Transverse colon (tissue), 4 donors: ENCODE measurements around the gene DISP1. TPM values are rescaled to one million over a fixed set of nuclear protein-coding genes. Genes with fewer than 3 reads are reported as not detected.
A peak's percentile ranks its signal among the peaks of the same experiment; 100 is the strongest.

Source experiments
- DNase-seq: peaks from one replicate; pipeline ENCODE4 v3.0.0-alpha.2; 2019
- H3K27ac ChIP-seq, 4 donors: fragments of 200-600 bp; sonication (generic); 2 replicates each; pipeline ENCODE4 v1.5.1; 2016 to 2018; ENCODE audit warnings: inconsistent platforms in 4 of 4
- H3K27me3 ChIP-seq: fragments of 200-600 bp; sonication (generic); 2 replicates; pipeline ENCODE4 v1.5.1; 2017; ENCODE audit warnings: inconsistent platforms
- H3K36me3 ChIP-seq, 4 donors: fragments of 200-600 bp; sonication (generic); 2 replicates each; pipeline ENCODE4 v1.5.1; 2017 to 2019; ENCODE audit warnings: inconsistent platforms in 4 of 4
- H3K4me1 ChIP-seq, 4 donors: fragments of 200-600 bp; sonication (generic); 2 replicates each; pipeline ENCODE4 v1.5.1; 2017 to 2020; ENCODE audit warnings: inconsistent platforms in 4 of 4
- H3K4me3 ChIP-seq, 4 donors: fragments of 200-600 bp; sonication (generic); 1 replicate in 1 of 4; 2 replicates in 3 of 4; pipeline versions ENCODE4 v1.5.1 to v1.6.1; 2017 to 2019; ENCODE audit warnings: inconsistent platforms in 4 of 4
- H3K9me3 ChIP-seq, 2 donors: fragments of 200-600 bp; sonication (generic); 2 replicates each; pipeline ENCODE4 v1.5.1; 2017 to 2019; ENCODE audit warnings: inconsistent platforms in 2 of 2
- EP300 ChIP-seq: sonication (generic); formaldehyde crosslinking; IDR thresholded peaks from one replicate; pipeline ENCODE4 v1.6.1; 2017; ENCODE audit warnings: antibody characterized with exemption, low read depth
- POLR2A ChIP-seq: fragments of 450-650 bp; IDR thresholded peaks from one replicate; pipeline ENCODE4 v1.6.1; 2016; ENCODE audit warnings: antibody characterized with exemption, mild to moderate bottlenecking, moderate library complexity
- POLR2AphosphoS5 ChIP-seq, 3 donors: sonication (generic); formaldehyde crosslinking; IDR thresholded peaks; one replicate each; pipeline ENCODE4 v1.6.1; 2016; ENCODE audit warnings: antibody characterized with exemption in 3 of 3
- WGBS, 2 donors: methylation state at CpG; one replicate each; pipeline ENCODE4 v1.1.5; 2018; ENCODE audit warnings: low coverage in 1 of 2; 5-methylcytosine and 5-hydroxymethylcytosine counted together
- in situ Hi-C, 4 donors: fragments of 200-750 bp; cut with MboI; loops; one replicate each; pipeline versions ENCODE4 v1.15.0 to v1.15.1; 2017; ENCODE audit warnings: low sequenced_read_pairs in 3 of 4, low pct_ligation_motif_present in 1 of 4, low pct_unique_long_range_greater_than_20kb in 1 of 4
- intact Hi-C: fragments of 100-400 bp; cut with DNase I; formaldehyde crosslinking; loops from one replicate; pipeline ENCODE4 v1.15.1; 2023; ENCODE audit warnings: low total_unique reads
- total RNA-seq, 4 donors: library from RNA; depleted of rRNA; stranded (reverse); fragments of >200 nt; gene quantifications; one replicate each; pipeline ENCODE4 v1.1.0, GENCODE V29; 2016
- TF ChIP-seq, protein P1 (sequence below), 5 experiments: fragments of 200-600 bp in 3 of 5; fragments of 450-650 bp in 2 of 5; sonication (generic) in 3 of 5; IDR thresholded peaks; 1 replicate in 2 of 5; 2 replicates in 3 of 5; pipeline ENCODE4 v1.5.1; 2016 to 2017; ENCODE audit warnings: antibody characterized with exemption in 5 of 5, inconsistent platforms in 3 of 5, mild to moderate bottlenecking in 2 of 5, moderate library complexity in 1 of 5

DISP1 gene
- total RNA-seq, 4 donors from 2014 or later = 2.2 to 7.2 (median 5.6) TPM

DNA sequence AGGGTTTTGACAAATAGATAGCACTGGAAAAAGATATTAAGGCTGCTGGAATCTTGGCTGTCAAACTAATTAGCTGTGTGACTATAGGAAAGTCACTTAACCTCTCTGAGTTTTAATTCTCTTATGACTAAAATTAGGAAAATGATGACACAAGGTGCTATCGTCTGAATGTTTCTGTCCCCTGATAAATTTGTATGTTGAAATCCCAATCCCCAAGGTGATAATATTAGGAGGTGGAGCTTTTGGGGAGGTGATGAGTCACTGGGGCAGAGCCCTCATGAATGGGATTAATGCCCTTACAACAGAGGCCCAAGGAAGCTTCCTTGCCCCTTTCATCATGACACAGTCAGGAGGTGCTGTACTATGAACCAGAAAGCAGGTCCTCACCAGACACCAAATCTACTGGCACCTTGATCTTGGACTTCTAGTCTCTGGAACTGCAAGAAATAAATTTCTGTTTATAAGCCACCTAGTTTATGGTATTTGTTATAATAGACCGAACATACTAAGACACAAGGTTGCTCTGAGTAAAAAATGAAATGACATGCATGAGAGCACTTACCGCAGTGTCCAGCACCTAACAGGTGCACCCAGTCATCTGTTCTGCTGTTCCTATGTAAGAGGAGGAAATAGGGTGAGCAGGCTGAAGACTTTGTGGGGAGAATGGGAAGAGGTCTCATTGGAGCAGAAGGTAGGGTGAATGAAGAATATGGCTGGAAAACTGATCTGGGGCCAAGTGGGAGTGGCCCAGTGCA, 26.3 kb upstream of the DISP1 start:
- no peak overlapping the region for H3K4me3 ChIP-seq
- H3K27me3 ChIP-seq = peaks cover 4% of the 10 kb centered on the region
- no peak overlapping the region for H3K27ac ChIP-seq
- no peaks in the 10 kb centered on the region for H3K9me3 ChIP-seq
- TF ChIP-seq POLR2A (no peak), POLR2AphosphoS5 (IDR thresholded peaks at IDR 0.05) (no peak), EP300 (no peak)
- TF ChIP-seq, protein P1, sequence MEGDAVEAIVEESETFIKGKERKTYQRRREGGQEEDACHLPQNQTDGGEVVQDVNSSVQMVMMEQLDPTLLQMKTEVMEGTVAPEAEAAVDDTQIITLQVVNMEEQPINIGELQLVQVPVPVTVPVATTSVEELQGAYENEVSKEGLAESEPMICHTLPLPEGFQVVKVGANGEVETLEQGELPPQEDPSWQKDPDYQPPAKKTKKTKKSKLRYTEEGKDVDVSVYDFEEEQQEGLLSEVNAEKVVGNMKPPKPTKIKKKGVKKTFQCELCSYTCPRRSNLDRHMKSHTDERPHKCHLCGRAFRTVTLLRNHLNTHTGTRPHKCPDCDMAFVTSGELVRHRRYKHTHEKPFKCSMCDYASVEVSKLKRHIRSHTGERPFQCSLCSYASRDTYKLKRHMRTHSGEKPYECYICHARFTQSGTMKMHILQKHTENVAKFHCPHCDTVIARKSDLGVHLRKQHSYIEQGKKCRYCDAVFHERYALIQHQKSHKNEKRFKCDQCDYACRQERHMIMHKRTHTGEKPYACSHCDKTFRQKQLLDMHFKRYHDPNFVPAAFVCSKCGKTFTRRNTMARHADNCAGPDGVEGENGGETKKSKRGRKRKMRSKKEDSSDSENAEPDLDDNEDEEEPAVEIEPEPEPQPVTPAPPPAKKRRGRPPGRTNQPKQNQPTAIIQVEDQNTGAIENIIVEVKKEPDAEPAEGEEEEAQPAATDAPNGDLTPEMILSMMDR (IDR thresholded peaks at IDR 0.05) = no peak
- H3K4me1 ChIP-seq = peaks cover 0 to 4% (median 0%) of the 10 kb centered on the region in 4 donors
- intact Hi-C loops = no loop called here
- WGBS, 2 donors = 74 to 81% methylated on average over 3 of the region's 3 CpGs
- in situ Hi-C loops = no loop called here
- no peak for DNase-seq
- no peaks in the 10 kb centered on the region for H3K36me3 ChIP-seq

DNA sequence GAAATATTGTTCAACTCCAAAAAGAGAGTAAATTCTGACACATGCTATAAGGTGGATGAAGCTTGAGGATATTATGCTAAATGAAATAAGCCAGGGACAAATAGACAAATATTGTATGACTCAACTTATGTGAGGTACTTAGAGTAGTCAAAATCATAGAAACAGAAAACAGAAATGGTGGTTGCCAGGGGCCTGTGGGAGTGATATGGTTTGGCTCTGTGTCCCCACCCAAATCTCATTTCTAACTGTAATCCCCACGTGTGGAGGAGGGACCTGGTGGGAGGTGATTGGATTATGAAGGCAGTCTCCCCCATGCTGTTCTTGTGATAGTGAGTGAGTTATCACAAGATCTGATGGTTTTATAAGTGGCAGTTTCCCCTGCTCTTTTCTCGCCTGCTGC, 24.7 kb upstream of the DISP1 start:
- intact Hi-C loops = loop anchor here (10.0 kb wide), 1 partner anchor 335 kb away; no protein-coding TSS in a partner anchor
- WGBS, 2 donors = 62 to 80% methylated on average over 1 to 2 of the region's 2 CpGs
- H3K36me3 ChIP-seq = no peaks in the 10 kb centered on the region
- H3K27me3 ChIP-seq = no peaks in the 10 kb centered on the region
- in situ Hi-C loops = loop anchor here (10.0 kb wide), 2 partner anchors 295 to 305 kb away; no protein-coding TSS in a partner anchor
- DNase-seq = no peak
- no peaks in the 10 kb centered on the region for H3K9me3 ChIP-seq
- no peak overlapping the region for H3K27ac ChIP-seq
- no peak for TF ChIP-seq POLR2AphosphoS5 (IDR thresholded peaks at IDR 0.05)
- TF ChIP-seq, protein P1 (IDR thresholded peaks at IDR 0.05) = no peak
- TF ChIP-seq EP300 = no peak
- TF ChIP-seq POLR2A = no peak
- no peaks in the 10 kb centered on the region for H3K4me1 ChIP-seq
- H3K4me3 ChIP-seq = no peak overlapping the region

DNA sequence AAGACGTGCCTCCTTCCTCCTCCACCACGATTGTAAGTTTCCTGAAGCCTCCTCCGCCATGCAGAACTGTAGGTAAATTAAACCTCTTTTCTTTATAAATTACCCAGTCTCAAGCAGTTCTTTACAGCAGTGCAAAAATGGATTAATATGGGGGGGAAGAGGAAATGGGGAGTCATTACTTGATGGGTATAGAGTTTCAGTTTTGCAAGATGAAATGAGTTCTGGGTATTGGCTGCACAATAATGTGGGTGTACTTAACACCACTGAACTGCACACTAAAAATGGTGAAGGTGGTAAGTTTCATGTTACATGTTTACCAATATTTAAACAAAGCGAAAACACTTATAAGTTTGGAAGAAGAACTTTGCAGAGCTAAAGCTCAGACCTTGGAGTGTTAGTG, 24.3 kb upstream of the DISP1 start:
- TF ChIP-seq POLR2A = no peak
- TF ChIP-seq POLR2AphosphoS5 (IDR thresholded peaks at IDR 0.05) = no peak
- Histone ChIP-seq H3K4me3 (no peak overlapping the region), H3K9me3 (no peaks in the 10 kb centered on the region), H3K27ac (peak overlapping the region in 1 of 4 donors; percentile 2), H3K4me1 (no peaks in the 10 kb centered on the region), H3K36me3 (no peaks in the 10 kb centered on the region), H3K27me3 (no peaks in the 10 kb centered on the region)
- in situ Hi-C loops (loop anchor here (10.0 kb wide), 2 partner anchors 294 to 304 kb away; no protein-coding TSS in a partner anchor), intact Hi-C loops (loop anchor here (10.0 kb wide), 1 partner anchor 334 kb away; no protein-coding TSS in a partner anchor)
- 64% methylated on average over 4 of the region's 4 CpGs; no CpG with 5 or more reads in 1 of the 2 donors for WGBS, 2 donors
- no peak for DNase-seq

DNA sequence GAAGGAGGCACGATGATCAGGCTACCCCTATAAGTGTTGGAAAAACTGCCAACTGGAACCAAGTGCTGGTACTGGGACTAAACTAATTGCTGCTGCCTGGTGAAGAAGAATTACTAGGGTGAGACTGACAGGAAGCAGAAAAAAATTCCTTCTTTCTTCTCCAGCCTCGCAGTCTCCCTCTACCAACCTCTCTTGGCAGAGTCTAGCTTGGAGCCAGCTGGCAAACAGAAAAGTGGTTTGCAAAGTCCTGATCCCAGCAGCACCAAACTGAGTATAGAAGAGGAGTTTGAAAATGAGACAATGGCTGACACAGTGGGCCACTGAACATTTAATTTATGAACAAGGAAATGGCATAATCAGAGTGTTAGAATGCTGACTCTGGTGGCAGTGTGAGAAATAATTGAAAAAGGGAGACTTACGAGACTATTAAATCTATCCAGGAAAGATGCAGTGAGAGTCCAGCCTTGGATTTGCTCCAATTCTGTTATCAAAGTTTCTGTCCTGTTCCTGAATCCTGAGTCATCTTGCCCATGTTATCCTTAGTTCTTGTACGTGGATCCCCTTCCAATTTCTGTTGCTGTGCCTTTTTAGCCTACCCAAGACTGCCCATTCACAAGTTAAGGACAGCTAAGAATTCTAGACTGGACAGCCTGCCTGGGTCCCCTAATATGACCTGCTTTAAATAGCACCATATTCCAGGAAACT, 23.7 kb upstream of the DISP1 start:
- intact Hi-C loops (loop anchor here (1.0 to 10.0 kb wide), 2 partner anchors 290 to 334 kb away; no protein-coding TSS in a partner anchor), in situ Hi-C loops (loop anchor here (10.0 kb wide), 2 partner anchors 294 to 304 kb away; no protein-coding TSS in a partner anchor)
- H3K4me1 ChIP-seq = no peaks in the 10 kb centered on the region
- no peak overlapping the region for H3K4me3 ChIP-seq
- H3K27me3 ChIP-seq = no peaks in the 10 kb centered on the region
- TF ChIP-seq POLR2AphosphoS5 (IDR thresholded peaks at IDR 0.05) (no peak), POLR2A (no peak), EP300 (no peak)
- TF ChIP-seq, protein P1 (IDR thresholded peaks at IDR 0.05) = no peak
- H3K9me3 ChIP-seq = no peaks in the 10 kb centered on the region
- 42 to 47% methylated on average over 3 to 4 of the region's 4 CpGs for WGBS, 2 donors
- H3K27ac ChIP-seq = peak overlapping the region in 1 of 4 donors; percentile 2
- H3K36me3 ChIP-seq = no peaks in the 10 kb centered on the region
- DNase-seq = no peak
